Urothelium cell line (cell line): ENCODE measurements around the gene PSMB2.

Source experiments
- DNase-seq: peaks from one replicate; pipeline ENCODE4 v3.0.0; 2011; ENCODE audit warnings: low spot score, mixed read lengths
- FAIRE-seq: peaks from 2 replicates; lab custom pipeline; 2011; peaks lifted over from hg19 to GRCh38; lab: Jason Lieb, UNC

PSMB2 gene

GRCh38 chr1:35574125-35574654 lies 67.1 kb downstream of the PSMB2 start:
- no peak for FAIRE-seq
- DNase-seq, result no peak

GRCh38 chr1:35573198-35574124 lies 67.9 kb downstream of the PSMB2 start, which contains the start of gene TFAP2E:
Gene TFAP2E (plus strand): TSS chr1:35573314. CDS start chr1:35573578, 264 bp downstream.
- DNase-seq, result peak; percentile 75
- FAIRE-seq, result no peak

- FAIRE-seq, result no peak
- DNase-seq, result no peak
Observed at GRCh38 chr1:35572296-35572695, 69.0 kb downstream of the PSMB2 start.

DNA sequence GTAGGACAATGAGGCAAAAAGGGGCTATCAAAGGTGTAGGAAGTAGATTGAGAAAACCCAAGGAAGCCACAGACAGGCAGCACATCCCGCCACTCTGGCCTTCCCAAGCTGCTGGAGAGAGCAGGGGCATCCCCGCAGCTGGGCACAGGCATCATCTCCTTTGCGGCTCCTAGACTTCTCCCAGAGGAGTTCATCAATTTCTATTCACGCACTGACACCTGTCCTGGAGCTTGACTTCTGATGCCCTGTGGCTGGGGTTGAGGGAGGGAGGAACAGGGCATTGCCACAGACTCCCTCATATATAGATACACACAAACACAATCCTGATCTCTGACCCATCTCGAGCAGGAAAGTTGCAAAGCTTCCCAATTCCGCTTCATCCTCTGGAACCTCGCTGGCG lies 70.1 kb downstream of the PSMB2 start:
- FAIRE-seq (no peak), DNase-seq (no peak)

GRCh38 chr1:35570589-35571137 lies 70.7 kb downstream of the PSMB2 start:
- FAIRE-seq (no peak), DNase-seq (no peak)

GRCh38 chr1:35569936-35570335 lies 71.4 kb downstream of the PSMB2 start:
- DNase-seq (no peak), FAIRE-seq (no peak)

DNA sequence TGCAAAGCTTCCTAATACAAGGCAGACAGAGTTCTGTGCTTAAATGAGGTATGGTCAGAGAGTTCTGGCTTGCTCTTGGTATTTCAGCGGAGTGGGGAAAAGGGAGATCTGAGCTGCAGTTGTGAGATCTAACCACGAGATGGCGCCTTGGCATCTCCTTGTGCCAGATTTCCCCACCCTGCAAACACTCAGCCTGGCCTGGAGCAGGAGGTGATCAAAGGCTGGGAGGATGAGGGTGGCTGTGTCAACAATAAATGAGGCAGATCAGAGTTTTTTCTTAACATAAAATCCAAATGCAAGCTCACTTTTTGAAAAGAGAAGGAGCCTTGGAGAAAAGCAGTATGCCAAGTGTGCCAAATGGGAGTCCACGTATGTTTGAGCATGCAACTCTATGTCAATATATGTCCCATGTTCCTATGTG lies 72.3 kb downstream of the PSMB2 start:
- peak; percentile 79 for DNase-seq
- FAIRE-seq, result no peak

DNA sequence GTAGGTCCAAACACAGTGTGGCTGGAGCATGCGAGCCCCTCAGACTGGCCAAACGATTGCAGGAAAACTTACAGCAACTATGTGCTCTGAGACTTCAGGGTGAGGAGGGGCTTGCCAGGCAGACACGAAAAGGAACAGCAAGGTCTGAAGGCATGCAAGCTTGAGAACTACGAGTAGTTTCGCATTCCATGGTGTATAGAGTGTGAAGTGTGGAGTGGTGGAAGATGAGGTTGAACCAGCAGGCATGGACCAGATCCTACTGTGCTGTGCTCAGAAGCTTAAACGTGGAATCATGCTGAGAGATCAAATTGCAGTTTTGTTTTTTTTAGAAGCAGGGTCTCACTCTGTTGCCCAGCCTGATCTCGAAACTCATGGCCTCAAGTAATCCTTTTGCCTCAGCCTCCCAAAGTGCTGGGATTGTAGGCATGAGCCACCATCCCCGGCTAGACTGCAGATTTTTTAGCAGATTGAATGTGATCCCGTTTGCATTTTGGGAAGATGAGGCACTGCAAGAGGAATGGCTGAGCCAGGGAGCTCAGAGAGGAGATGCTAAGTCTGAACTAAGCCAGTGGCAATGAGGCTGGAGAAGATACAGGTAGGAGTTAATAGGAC lies 73.3 kb downstream of the PSMB2 start:
- FAIRE-seq, result no peak

GRCh38 chr1:35565742-35566133 lies 75.6 kb downstream of the PSMB2 start:
- DNase-seq, result no peak
- no peak for FAIRE-seq

More for the DNA sequence above, 73.3 kb downstream of the PSMB2 start:
- DNase-seq, result no peak

GRCh38 chr1:35564884-35565741 lies 76.2 kb downstream of the PSMB2 start:
- DNase-seq (no peak), FAIRE-seq (no peak)

DNA sequence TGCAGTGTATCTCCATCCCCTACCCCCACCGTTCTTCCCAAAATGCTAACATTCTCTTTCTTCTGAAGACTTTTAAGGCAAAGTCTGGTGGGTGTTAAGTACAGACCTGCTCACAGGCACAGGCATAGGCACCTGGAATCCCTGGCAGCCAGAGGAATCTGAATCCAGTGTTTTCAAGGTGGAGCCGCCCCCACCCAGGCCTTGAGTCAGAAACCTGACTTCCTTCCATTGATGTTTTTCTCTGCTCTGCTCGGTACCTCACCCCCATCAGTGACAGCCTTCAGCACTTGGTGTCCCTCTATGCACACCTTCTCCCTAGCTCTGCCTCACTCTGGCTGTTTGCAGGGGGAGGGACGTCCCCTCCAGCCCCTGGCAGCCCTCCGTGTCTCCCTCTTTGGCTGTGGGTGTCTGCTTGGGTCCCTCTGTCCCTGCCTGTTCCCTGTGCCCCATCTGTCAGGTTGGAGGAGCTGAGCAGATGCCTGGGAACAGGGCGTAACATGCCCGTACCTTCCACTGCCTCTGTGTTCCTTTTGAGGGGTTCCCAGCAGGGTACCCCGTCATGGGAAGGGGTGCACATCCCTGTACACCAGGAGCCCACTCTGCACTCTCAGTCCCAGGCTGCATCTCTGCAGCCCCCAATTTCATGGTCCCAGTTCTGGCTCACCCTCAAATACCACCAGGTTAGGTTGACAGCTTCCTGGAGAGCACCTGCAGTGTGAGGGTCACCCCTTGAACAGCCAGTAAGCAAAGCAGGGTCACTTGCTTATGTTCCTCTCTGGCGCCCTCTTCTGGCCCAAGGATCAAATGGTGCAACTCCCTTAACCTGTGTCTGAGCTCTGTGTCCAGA lies 77.1 kb downstream of the PSMB2 start:
- DNase-seq (peak; percentile 77), FAIRE-seq (peak; percentile 68)

DNA sequence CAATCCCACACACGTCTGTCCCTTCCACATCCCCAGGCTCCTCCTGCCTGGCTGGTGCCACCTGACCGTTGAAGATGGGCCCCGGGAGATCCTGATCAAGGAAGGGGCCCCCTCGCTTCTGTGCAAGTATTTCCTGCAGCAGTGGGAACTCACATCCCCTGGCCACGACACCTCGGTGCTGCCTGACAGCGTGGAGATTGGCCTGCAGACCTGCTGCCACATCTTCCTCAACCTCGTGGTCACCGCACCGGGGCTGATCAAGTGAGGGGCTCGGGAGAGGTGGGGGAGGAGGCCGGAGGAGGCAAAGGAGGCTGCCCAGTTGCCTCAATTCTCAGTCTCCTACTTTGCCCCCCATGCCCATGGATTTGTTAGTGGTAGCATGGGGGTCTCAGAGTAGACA lies 78.2 kb downstream of the PSMB2 start:
- no peak for FAIRE-seq
- DNase-seq, result no peak

DNA sequence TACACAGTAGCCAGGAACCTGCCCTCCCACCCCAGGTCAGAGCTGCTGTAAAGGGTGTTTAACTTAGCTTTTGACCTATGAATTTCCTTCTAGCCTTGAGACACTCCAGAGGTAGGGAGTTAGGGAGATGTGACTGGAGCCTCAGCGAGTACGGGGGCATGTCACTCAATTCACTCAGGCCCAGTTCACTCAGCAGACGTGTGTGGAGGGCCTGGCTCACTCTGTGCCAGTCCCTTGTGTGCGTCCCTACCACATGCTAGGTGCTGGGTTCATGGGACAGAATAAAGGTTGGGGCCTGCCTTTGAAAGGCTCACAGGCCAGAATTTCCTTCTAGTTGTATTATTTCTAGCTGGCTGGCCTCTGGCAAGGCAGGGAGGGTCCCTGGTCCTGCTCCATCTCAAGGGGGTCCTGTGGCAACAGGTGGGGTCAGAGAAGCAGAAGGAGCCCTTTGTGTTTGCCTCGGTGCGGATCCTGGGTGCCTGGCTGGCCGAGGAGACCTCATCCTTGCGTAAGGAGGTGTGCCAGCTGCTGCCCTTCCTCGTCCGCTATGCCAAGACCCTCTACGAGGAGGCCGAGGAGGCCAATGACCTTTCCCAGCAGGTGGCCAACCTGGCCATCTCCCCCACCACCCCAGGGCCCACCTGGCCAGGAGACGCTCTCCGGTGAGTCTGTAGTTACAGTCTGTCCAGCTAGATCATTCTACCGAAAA lies 79.2 kb downstream of the PSMB2 start:
- DNase-seq, result no peak
- no peak for FAIRE-seq

- DNase-seq, result no peak
- FAIRE-seq, result no peak
Observed at GRCh38 chr1:35561297-35561971, 79.9 kb downstream of the PSMB2 start.

DNA sequence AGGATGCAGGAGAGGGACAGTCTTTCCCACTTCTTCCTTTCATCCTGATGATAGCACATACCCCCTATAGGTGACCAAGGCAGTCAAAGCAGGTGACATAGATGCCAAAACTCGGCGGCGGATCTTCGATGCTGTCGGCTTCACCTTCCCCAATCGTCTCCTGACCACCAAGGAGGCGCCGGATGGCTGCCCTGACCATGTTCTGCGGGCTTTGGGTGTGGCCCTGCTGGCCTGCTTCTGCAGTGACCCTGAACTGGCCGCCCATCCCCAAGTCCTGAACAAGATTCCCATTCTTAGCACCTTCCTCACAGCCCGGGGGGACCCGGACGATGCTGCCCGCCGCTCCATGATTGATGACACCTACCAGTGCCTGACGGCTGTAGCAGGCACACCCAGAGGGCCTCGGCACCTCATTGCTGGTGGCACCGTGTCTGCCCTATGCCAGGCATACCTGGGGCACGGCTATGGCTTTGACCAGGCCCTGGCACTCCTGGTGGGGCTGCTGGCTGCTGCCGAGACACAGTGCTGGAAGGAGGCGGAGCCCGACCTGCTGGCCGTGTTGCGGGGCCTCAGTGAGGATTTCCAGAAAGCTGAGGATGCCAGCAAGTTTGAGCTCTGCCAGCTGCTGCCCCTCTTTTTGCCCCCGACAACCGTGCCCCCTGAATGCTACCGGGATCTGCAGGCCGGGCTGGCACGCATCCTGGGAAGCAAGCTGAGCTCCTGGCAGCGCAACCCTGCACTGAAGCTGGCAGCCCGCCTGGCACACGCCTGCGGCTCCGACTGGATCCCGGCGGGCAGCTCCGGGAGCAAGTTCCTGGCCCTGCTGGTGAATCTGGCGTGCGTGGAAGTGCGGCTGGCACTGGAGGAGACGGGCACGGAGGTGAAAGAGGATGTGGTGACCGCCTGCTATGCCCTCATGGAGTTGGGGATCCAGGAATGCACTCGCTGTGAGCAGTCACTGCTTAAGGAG lies 80.8 kb downstream of the PSMB2 start:
- no peak for FAIRE-seq
- no peak for DNase-seq

DNA sequence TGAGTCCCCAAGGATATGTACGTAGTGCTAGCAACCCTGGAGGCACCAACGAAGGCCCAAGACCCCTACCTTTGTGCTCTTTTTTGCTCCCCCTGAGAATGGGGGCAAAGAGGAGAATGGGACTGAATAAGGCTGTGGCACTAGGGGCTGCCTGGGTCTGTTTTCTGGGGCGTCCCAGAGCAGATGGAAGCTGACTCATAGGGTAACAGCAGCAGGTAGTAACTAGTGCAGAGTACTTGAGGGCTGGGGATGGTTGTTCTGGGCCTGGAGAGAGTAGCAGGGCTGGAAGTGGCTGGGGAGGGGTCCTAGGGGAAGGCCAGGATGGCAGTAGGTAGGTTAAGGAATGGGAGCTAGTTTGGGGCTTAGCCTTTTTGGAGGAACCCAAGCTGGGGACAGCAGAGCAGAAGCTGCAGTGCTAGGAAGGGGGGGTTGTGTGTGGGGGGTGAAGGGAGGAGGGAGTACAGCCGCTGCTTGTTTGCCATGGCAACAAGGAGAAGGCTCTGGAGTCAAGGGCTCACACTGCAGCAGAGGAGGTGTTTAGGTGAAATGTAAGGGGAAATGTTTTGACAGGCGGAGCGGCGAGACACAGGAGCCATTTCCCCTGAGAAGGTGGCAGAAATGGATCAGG lies 81.9 kb downstream of the PSMB2 start:
- FAIRE-seq (no peak), DNase-seq (no peak)
